Colon (tissue), 2 donors: ENCODE measurements around the gene TMX3.

Experiments used
- FAIRE-seq: peaks from 2 replicates; lab custom pipeline; 2012; peaks lifted over from hg19 to GRCh38; lab: Jason Lieb, UNC
- donor health status: control.
- donor health status: control.

The TMX3 gene, protein sequence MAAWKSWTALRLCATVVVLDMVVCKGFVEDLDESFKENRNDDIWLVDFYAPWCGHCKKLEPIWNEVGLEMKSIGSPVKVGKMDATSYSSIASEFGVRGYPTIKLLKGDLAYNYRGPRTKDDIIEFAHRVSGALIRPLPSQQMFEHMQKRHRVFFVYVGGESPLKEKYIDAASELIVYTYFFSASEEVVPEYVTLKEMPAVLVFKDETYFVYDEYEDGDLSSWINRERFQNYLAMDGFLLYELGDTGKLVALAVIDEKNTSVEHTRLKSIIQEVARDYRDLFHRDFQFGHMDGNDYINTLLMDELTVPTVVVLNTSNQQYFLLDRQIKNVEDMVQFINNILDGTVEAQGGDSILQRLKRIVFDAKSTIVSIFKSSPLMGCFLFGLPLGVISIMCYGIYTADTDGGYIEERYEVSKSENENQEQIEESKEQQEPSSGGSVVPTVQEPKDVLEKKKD

DNA sequence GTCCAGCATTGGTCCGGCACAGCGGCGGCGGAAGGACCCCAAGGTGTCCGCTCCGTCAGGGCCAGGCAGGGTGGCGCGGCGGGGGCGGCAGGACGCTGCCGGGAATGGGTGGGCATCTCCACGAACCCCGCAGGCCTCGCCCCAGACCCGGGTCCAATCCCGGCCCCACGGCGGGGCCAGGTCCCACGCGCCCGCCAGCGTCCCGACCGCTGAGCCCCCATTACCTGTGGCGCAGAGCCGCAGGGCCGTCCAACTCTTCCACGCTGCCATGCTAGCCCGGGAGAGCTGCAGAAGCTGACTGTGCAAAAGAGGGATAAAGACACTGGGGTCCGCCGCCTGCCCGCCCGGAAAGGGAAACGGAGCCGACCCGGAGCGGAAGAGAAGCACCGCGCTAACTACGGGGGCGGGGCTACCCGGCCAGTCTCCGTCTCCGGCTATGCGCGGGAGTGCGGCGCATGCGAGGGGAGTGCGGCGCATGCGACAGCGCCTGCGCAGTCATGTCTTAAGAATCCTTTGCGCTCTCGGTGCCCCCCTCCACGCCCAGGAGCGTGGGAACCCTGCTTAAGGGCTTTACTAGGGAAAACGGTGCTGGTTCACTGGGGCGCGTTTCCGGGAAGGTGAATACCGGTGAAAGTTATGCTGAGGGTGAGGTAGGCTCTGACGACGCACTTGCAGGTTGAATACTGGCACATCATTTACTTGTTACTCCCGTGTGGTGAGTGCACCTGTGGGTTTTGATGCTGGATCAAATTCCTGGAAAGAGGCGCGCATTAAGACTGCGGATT, at the start of gene TMX3:
TMX3 (minus strand) TSS at position 397 of the 785 bp plus-strand sequence; CDS start at position 270, 127 bp downstream.
- FAIRE-seq, result no peak

DNA sequence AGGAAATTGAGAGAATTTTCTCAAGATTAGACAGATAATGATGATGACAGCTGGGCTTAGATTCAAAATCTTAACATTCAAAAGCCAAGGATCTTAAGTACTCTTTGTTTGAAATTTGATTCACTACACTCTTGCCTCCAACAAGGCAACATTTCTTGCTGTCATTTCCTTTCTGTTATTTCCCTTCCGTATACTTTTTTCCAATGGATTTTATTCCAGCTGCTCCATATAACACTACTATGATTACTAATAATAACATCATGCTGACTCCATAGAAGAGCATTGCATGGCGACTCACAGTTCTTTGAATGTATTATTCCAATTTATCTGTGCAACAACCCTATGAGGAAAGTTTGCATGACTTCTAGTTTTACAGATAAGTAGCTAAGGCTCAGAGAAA, 49.1 kb upstream of the TMX3 start:
- no peak for FAIRE-seq

DNA sequence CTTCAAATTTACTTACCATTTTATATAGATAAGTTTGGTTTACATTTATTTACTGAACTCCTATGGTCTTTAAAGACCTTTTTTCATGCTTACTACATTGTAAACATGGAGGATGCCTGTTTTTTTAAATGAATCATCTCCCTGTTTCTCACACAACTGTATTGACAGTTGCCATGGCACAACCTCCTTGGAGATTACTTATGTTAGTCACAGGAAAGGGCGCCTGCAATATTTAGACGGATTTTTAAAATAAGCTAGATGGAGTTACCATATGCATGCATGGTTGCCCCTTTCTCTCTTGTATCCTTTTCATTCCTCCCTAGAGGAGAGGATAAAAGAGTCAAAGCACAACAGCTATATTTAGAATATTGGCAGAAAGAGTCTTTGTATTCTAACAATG, 48.2 kb upstream of the TMX3 start:
- FAIRE-seq, result no peak

DNA sequence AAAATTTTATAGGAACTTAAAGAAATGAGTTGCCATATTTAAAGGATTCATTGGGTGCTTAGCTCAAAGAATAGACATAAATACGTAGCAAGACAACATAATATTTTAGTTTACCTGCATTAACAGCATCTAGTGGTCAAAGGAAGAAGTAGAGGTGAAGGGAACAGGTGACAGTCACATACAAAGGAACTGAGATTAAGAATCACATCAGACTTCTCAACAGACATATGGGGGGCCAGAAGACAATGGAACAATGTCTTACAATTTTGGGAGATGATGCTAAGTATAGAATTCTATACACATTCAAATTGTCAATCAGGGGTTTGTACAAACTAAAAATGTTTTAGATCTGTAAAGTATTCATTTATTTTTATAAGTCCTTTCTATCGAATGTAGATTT, 44.4 kb upstream of the TMX3 start:
- FAIRE-seq, result no peak

DNA sequence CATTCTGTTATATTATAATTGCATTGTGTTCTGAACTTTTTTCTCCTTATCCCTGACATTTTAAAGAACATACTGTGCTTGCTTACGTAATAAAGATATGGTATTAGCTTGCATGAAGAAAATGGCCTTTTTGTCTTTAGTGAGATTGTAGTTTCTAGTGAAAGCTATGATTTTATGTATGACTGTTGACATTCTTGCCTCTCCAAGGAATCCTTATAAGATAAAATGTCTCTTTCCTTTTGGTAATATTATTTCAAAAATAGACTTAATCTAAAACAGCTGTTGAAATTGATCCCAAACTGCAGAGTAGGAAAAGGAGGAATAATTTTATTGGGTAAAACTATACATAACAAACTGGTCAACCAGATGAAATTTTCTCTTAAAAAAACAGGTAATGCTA, 42.2 kb upstream of the TMX3 start:
- FAIRE-seq, result no peak

DNA sequence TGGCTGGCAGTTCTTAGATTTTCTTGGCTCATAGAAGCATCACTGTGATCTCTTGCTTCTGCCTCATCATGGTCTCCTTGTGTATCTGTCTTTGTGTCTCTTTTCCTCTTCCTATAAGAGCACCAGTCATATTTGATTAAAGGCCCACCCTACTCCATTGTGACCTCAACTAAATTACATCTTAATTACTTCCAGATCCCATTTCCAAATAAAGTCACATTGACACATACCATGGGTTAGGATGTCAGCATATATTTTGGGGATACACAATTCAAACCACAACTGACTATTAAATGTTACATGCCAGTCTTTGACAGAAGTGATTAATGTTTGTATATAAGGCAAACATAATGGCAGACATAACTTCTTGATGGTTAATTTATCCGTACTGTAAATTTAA, 27.3 kb upstream of the TMX3 start:
- FAIRE-seq, result no peak

DNA sequence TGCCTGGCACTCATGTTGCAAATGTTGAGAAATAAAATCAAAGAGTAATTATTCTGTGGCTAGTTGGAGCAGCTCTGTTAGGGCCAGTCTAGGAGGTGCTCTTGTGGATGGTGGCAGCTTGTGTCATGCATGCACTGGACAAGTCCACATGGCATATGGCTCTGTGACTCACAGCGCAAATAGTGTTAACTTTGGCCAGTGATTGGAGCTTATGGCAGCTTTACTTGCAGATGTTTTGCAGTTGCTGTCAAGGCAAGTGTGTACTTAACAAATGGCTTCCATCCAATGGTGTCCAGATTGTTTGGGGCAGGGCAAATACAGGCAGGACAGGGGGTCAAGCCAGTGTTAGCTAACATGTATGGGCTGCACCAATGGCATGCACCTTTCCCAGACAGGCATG, 26.1 kb upstream of the TMX3 start:
- no peak for FAIRE-seq

DNA sequence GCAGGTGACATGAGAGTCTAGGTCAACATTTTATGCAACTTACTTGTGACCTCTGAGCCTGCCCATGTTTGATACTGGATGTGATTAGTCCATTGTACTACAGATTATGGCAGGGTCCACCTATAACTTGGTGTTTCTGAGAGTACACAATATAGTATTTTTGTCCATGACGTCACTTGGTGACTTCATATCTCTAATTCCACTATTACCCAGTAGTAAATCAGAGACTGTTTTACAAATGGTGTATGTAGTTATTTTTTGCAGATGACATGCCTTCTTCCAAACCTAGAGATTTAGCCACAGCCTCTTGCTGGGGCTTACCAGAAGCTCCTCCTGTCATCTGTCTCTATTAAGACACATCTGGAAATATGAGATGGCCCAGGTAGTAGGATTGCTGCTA, 24.6 kb upstream of the TMX3 start:
- FAIRE-seq, result no peak

DNA sequence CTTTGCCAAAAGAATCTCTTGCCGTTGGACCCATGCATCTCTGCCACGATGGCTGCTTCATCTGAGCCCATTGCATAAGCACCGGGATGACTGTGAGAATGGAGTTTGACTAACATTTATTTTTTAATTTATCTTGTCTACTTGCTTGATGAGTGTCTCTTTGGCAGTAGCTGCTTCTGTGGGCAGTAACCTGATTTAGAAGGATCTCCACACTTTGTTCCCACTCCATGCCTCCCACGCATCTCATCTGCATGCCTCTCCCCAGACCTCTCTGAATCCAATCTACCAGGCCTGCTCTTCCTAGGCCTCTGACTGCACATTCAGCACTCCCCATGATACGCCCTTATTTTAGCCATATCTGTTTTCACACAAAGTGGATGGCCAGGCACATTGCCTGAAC, 23.7 kb upstream of the TMX3 start:
- no peak for FAIRE-seq

DNA sequence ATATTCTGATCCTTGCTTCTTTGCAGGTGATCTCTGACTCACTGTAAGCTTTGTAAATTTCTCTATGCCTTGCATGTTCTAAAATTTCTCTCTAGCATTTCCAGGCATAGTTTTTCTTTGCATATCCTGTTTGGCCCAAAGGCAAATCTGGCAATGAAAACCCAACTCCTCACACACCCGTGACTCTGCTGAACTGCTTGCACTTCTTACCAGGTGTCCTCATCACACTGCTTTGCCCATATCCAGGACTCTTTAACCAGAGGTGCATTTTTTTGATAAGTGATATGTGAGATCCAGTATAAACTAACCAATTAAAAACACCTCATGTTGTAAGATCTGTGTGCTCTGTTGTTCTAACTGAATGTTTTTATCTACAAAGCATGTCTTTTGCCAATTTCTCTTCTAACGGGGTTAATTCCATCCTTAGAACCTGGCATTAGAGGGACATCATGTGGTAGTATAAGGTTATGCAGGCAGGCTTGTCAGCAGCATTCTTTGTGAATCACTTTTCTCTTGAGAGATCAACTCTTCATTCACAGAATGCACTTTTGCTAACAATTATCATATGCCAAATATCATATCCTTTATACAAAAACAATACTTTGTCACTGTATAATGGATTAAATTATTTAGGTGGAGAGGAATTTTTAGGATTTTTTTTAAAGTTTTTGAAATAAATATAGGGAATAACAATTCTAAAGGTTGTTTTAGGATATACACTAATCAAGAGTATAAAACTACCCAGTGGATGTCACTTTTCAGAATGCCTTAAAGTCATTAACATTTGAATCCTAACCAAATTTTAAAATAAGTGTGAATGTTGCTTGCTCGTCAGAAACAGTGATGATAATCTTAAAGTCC, 20.8 kb upstream of the TMX3 start:
- FAIRE-seq, result no peak

DNA sequence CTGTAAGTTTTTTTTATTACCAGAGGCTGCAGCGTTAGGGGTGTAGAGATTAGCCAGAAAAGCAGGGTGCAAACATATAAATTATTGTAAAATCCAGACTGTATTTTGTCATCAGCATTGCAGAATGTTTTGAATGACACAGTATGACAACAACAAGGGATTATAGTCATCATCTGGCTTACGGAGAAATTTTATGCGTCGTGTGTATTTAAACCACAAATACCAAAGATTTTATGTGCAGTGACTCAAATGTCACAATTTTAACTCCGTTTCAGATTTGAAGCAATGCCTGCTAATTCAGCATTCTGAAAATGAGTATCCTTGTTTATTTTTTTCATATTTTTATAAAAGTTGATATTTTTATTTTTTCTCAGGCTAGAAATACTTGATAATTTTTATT, 19.4 kb upstream of the TMX3 start:
- FAIRE-seq, result no peak

DNA sequence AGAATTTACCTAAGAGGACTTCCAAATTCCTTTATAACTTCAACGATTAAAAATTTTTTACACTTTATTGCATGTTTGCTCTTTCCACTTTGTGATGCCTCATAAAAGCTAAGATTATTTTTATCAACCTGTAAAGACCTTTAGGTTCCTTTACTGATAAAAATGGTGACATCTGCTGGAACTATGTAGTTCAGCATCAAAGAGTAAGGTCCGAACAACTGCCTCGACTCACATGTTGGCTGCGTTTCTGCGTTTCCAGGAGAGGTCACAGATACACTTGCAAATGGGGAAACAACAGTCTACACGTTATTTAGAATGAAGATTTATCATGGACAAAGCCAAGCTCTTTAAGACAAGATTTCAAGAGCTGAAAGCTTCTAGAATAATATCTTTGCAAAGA, 18.8 kb upstream of the TMX3 start:
- no peak for FAIRE-seq

DNA sequence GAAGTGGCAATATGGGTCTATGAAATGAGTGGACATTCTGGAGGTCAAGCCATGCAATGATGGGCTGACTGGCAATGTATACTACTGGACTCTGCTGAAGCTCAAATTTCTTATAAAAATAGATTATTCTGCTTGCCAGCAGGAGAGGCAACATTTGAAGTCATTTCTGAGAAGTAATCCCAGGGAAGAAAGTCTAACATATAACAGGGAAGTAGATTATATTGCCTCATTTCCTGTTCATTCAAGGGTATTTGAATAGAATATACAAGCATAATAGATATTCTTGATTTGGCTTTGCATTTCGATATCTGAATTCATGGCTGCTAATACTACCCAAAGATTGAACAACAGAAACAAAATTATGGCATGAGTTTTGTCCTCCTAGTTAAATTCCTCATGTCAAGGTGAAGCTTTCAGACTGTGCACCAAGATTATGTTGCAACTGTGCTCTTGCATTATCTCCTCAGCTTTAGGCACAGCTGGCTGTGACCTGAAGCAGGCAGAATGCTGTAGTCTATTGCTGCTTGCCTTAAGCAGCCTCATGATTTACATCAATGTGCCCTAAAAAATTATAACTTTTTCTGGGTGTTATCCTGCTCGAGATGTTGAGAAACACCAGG, 13.3 kb upstream of the TMX3 start:
- FAIRE-seq, result no peak

DNA sequence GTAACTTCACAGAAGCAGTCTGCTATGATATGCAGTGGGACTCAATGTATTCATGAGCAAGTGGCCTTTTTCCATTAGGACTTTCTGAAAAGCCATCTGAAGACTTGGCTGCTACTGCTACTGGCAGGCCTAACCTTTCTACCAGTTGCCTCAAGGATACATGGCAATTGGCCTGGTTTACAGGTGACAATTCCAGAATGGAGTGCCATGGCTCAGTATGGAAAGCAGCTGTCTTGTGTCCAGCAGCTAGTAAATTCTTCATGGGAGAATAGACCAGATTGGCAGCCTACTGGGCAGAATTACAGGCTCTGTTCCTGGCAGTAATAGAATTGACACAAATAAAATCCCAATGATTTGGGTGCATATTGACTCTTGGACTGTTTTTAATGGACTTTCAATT, 12.6 kb upstream of the TMX3 start:
- no peak for FAIRE-seq

DNA sequence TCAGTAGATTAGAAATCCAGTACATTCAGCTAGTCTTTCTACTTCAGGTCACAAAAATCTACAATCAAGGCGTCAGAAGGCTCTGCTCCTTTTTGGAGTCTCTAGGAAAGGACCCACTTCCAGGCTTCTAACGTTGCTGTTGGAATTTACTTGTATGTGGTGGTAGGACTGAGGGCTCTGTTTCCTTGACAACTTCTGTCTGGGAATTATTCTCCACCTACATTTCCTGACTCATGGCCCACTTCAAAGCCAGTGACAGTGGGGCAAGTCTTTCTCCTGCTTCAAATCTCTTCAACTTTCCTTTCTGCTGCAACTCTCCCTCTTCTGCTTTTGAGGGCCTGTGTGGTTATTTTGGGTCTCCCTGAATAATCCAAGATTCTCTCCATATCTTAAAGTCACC, 10.4 kb upstream of the TMX3 start:
- no peak for FAIRE-seq

DNA sequence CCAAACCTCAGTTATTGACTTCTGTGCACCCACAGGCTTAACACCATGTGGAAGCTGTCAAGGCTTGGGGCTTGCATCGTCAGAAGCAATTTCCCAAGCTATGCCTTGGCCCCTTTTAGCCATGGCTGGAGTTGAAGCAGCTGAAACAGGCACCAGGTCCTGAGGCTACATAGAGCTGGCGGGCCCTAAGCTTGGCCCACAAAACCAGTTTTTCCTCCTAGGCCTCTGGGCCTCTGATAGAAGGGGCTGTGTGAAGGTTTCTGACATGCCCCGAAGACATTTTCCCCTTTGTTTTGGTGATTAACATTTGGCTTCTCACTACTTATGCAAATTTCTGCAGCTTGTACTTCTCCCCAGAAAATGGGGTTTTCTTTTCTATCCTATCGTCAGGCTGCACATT, 9.1 kb upstream of the TMX3 start:
- no peak for FAIRE-seq

DNA sequence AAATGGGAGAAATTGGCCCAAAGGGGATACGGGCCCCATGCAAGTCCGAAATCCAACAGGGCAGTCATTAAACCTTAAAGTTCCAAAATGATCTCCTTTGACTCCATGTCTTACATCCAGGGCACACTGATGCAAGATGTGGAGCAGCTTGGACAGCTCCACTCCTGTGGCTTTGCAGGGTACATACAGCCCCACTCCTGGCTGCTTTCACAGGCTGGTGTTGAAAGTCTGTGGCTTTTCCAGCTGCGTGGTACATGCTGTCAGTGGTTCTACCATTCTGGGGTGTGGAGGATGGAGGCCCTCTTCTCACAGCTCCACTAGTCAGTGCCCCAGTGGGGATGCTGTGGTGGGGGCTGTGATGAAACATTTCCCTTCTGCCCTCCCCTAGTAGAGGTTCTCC, 8.6 kb upstream of the TMX3 start:
- FAIRE-seq, result no peak

DNA sequence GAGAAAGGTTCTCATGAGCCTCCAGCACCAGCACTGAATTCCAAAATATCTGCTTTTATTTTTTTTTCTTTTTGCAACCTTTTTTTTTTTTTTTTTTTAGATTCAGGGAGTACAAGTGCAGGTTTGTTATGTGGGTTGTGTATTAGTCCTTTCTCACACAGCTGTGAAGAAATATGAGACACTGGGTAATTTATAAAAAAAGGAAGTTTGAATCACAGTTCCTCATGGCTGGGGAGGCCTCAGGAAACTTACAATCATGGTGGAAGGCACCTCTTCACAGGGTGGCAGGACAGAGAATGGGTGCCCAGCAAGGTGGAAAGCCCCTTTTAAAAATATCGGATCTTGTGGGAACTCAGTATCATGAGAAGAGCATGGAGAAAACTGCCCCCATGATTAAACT, 7.9 kb upstream of the TMX3 start:
- FAIRE-seq, result no peak

DNA sequence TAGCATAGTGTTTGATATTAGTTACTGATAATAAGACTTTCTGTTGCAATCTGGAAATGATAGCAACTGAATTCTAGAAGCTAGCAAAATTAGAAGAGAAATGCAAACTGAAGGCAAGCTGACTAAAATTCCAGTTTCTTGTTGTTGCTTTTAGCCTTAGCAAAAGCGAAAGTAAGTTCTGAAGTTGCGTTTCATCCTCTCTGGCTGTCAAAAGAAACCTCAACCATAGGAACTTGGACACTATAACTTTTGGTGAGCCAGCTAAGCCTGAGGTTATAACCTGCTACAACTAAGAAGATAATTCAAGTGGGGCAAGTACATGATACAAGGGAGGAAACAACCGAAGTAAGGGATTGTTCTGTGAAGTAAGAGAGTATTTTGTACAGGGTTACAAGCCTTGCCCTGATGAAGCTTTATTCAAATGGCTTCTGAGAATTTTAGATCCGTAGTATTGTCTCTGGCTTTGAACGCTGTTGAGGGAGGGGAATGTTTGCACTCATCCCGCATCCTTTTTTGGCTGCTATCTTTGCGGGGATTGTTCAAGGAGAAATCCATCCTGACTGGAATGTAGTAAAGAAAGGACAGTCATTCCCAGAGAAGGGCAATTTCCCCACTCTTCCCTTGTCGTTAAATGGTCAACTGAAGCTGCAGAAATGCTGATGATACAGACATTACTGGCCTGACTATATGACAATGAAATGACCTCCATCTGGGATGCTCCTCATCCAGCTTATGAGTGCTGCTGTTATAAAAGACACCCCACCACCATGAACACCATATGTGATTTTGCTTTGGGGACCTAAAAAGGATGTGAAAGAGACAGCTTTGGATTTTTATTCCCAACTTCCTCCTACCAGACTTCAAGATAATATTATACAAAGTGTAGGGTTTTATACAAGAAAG, 7.0 kb upstream of the TMX3 start:
- no peak for FAIRE-seq

DNA sequence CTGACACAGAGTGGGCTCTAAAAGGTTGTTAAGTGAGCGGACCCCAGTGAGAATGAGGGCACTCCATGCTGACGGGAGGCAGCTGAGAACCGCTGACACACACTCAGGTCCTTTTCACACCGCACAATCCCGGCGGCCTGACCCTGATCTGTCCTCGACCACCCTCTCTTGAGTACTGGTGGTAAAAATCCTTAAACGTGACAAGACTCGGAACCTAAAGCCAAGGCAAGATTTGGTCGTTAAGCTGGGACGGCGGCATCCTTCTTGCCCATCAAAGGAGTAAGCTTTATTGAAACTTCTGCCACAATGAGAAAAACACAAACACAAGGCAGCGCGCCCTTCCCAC, 569 bp downstream of the TMX3 start:
- FAIRE-seq, result no peak

DNA sequence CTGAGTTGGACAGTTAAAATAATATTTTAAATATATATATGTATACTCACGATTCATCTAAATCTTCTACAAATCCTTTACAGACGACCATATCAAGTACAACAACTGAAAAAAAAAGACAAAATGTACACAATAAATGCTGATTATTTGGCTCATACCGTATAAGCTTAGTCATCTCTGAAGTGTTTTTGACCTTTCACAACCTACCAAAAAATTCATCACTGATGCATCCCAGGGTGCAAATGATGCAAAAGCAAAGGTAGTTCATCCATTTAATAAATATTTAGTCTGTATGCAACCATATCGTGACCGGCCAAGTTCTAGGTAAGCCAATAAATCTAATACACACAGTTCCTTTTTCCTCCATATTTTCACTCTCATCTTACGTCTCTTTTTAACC, 1.1 kb downstream of the TMX3 start:
- FAIRE-seq, result peak; percentile 5
